K562 (cell line): ENCODE data around the gene SLC35E2B.

Experiments
- PCBP2 ChIP-seq: fragments of 200-400 bp; formaldehyde crosslinking; IDR thresholded peaks from 2 replicates; pipeline ENCODE4 v1.6.1; 2018; ENCODE audit warnings: low read length, low read depth, mild to moderate bottlenecking, moderate library complexity; ENCODE audit not compliant: poor library complexity, severe bottlenecking
- PHB2 ChIP-seq: fragments of 450-650 bp; IDR thresholded peaks from 2 replicates; pipeline ENCODE4 v1.6.1; 2017; ENCODE audit warnings: low read depth
- PPARD ChIP-seq: fragments of 250-450 bp; sonication (Bioruptor Pico); IDR thresholded peaks from 2 replicates; pipeline ENCODE4 v1.8.0; 2022; ENCODE audit warnings: inconsistent platforms, mild to moderate bottlenecking, moderate library complexity
- SMC3 ChIP-seq: conservative IDR thresholded peaks from 2 replicates; pipeline ENCODE4 v1.6.1; 2011; ENCODE audit warnings: low read depth, low read length, improper control_type of control experiment; ENCODE audit not compliant: insufficient read depth
- UBTF ChIP-seq, 2 experiments: IDR thresholded peaks; 2 replicates each; pipeline ENCODE4 v1.6.1; 2012; ENCODE audit warnings: improper control_type of control experiment in 2 of 2, low read depth in 2 of 2, low read length in 2 of 2, borderline replicate concordance in 1 of 2
- TF ChIP-seq, protein P1 (sequence below): fragments of 250-450 bp; sonication (Bioruptor Pico); IDR thresholded peaks from 2 replicates; pipeline ENCODE4 v1.8.0; 2022; ENCODE audit warnings: moderate library complexity, mild to moderate bottlenecking, inconsistent platforms
- TF ChIP-seq, protein P2 (sequence below), 3 experiments: IDR thresholded peaks in 2 of 3; conservative IDR thresholded peaks in 1 of 3; 2 replicates each; pipeline ENCODE4 v1.5.1; 2011 to 2012; ENCODE audit warnings: low read length in 3 of 3, mild to moderate bottlenecking in 3 of 3, control low read depth in 2 of 3, improper control_type of control experiment in 1 of 3, inconsistent platforms in 1 of 3, low read depth in 1 of 3, mixed read lengths in 1 of 3, moderate library complexity in 1 of 3; ENCODE audit not compliant: insufficient read depth in 2 of 3
- TF ChIP-seq, protein P3 (sequence below): fragments of 450-650 bp; formaldehyde crosslinking; IDR thresholded peaks from 2 replicates; pipeline ENCODE4 v1.4.0; 2022; ENCODE audit warnings: mild to moderate bottlenecking, moderate library complexity

DNA sequence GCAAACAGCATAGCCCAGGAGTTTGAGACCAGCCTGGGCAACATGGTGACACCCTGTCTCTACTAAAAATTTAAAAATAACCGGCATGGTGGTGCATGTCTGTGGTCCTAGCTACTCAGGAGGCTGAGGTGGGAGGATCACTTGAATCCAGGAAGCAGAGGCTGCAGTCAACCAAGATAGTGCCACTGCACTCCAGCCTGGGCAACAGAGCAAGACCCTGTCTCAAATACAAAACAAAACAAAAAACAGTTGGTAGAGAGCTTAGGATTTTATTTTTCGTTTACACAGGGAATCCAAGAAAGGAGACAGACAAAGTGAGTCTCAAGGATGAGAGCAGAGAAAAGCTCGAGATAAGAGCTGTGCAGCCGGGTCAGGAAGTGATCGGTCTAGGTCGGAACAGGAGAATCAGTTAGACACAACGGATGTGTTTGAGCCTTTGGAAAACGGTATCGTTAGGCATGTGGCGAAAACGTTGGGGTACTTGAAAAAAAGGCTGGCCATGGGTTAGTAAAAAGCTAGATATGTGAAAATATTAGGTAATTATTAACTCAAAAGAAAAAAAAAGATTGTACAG is 79.0 kb downstream of the SLC35E2B start:
- TF ChIP-seq PCBP2 (no peak), SMC3 (no peak), PPARD (CRISPR knock-in tag) (no peak), PHB2 (no peak), UBTF (IDR thresholded peaks at IDR 0.05; ENCODE audit: borderline replicate concordance in 1 of 2, low read depth in 2 of 2, low read length in 2 of 2) (no peak)
- TF ChIP-seq, protein P1, sequence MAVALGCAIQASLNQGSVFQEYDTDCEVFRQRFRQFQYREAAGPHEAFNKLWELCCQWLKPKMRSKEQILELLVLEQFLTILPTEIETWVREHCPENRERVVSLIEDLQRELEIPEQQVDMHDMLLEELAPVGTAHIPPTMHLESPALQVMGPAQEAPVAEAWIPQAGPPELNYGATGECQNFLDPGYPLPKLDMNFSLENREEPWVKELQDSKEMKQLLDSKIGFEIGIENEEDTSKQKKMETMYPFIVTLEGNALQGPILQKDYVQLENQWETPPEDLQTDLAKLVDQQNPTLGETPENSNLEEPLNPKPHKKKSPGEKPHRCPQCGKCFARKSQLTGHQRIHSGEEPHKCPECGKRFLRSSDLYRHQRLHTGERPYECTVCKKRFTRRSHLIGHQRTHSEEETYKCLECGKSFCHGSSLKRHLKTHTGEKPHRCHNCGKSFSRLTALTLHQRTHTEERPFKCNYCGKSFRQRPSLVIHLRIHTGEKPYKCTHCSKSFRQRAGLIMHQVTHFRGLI (CRISPR knock-in tag), result no peak
- TF ChIP-seq, protein P2, sequence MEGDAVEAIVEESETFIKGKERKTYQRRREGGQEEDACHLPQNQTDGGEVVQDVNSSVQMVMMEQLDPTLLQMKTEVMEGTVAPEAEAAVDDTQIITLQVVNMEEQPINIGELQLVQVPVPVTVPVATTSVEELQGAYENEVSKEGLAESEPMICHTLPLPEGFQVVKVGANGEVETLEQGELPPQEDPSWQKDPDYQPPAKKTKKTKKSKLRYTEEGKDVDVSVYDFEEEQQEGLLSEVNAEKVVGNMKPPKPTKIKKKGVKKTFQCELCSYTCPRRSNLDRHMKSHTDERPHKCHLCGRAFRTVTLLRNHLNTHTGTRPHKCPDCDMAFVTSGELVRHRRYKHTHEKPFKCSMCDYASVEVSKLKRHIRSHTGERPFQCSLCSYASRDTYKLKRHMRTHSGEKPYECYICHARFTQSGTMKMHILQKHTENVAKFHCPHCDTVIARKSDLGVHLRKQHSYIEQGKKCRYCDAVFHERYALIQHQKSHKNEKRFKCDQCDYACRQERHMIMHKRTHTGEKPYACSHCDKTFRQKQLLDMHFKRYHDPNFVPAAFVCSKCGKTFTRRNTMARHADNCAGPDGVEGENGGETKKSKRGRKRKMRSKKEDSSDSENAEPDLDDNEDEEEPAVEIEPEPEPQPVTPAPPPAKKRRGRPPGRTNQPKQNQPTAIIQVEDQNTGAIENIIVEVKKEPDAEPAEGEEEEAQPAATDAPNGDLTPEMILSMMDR (IDR thresholded peaks at IDR 0.05 in 2 of 3, conservative IDR thresholded peaks at IDR 0.05 in 1 of 3; ENCODE audit: insufficient read depth in 2 of 3, low read depth in 1 of 3, low read length in 3 of 3), result no peak
- TF ChIP-seq, protein P3, sequence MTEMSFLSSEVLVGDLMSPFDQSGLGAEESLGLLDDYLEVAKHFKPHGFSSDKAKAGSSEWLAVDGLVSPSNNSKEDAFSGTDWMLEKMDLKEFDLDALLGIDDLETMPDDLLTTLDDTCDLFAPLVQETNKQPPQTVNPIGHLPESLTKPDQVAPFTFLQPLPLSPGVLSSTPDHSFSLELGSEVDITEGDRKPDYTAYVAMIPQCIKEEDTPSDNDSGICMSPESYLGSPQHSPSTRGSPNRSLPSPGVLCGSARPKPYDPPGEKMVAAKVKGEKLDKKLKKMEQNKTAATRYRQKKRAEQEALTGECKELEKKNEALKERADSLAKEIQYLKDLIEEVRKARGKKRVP (CRISPR knock-in tag), result no peak
